Measurements from ENCODE around the gene IRAK2.

DNA sequence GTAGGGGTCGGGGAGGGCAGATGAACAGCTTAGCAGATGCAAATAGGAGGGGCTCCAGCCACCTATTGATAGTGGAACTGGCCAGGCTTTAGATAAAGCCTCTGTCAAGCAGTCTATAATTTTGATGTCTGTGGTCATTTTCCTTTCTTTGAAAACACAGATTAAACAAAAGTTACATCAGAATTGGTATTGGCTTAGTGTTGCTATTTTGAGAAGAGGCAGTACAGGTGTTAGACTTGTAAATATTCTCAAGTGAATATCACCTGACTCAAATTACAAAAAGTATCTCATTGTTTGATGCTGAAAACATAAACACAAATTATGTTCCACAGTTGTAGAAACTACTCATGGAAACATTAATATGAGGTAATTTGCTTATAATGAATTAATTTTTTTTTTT is 109.9 kb downstream of the IRAK2 start:
- TF ChIP-seq CEBPB (IDR thresholded peaks at IDR 0.05) (no peak), HDAC2 (IDR thresholded peaks at IDR 0.05) (no peak), RAD21 (conservative IDR thresholded peaks at IDR 0.05 in 1 of 2, IDR thresholded peaks at IDR 0.05 in 1 of 2) (no peak), CHD4 (IDR thresholded peaks at IDR 0.05; ENCODE audit: borderline replicate concordance) (no peak), PHF8 (IDR thresholded peaks at IDR 0.05; ENCODE audit: borderline replicate concordance, low read depth) (no peak), MYC (IDR thresholded peaks at IDR 0.05; ENCODE audit: borderline replicate concordance, low read length) (no peak), JUN (IDR thresholded peaks at IDR 0.05) (no peak), CBX2 (IDR thresholded peaks at IDR 0.05; ENCODE audit: borderline replicate concordance, low read depth) (no peak), EP300 (IDR thresholded peaks at IDR 0.05) (no peak), JUNB (IDR thresholded peaks at IDR 0.05) (no peak), KDM1A (IDR thresholded peaks at IDR 0.05; ENCODE audit: low read depth) (no peak), POLR2A (IDR thresholded peaks at IDR 0.05; ENCODE audit: low read length) (no peak)
- TF ChIP-seq, protein P1, sequence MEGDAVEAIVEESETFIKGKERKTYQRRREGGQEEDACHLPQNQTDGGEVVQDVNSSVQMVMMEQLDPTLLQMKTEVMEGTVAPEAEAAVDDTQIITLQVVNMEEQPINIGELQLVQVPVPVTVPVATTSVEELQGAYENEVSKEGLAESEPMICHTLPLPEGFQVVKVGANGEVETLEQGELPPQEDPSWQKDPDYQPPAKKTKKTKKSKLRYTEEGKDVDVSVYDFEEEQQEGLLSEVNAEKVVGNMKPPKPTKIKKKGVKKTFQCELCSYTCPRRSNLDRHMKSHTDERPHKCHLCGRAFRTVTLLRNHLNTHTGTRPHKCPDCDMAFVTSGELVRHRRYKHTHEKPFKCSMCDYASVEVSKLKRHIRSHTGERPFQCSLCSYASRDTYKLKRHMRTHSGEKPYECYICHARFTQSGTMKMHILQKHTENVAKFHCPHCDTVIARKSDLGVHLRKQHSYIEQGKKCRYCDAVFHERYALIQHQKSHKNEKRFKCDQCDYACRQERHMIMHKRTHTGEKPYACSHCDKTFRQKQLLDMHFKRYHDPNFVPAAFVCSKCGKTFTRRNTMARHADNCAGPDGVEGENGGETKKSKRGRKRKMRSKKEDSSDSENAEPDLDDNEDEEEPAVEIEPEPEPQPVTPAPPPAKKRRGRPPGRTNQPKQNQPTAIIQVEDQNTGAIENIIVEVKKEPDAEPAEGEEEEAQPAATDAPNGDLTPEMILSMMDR (IDR thresholded peaks at IDR 0.05): no peak
- TF ChIP-seq, protein P2, sequence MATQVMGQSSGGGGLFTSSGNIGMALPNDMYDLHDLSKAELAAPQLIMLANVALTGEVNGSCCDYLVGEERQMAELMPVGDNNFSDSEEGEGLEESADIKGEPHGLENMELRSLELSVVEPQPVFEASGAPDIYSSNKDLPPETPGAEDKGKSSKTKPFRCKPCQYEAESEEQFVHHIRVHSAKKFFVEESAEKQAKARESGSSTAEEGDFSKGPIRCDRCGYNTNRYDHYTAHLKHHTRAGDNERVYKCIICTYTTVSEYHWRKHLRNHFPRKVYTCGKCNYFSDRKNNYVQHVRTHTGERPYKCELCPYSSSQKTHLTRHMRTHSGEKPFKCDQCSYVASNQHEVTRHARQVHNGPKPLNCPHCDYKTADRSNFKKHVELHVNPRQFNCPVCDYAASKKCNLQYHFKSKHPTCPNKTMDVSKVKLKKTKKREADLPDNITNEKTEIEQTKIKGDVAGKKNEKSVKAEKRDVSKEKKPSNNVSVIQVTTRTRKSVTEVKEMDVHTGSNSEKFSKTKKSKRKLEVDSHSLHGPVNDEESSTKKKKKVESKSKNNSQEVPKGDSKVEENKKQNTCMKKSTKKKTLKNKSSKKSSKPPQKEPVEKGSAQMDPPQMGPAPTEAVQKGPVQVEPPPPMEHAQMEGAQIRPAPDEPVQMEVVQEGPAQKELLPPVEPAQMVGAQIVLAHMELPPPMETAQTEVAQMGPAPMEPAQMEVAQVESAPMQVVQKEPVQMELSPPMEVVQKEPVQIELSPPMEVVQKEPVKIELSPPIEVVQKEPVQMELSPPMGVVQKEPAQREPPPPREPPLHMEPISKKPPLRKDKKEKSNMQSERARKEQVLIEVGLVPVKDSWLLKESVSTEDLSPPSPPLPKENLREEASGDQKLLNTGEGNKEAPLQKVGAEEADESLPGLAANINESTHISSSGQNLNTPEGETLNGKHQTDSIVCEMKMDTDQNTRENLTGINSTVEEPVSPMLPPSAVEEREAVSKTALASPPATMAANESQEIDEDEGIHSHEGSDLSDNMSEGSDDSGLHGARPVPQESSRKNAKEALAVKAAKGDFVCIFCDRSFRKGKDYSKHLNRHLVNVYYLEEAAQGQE (IDR thresholded peaks at IDR 0.05): no peak

All from A549 (cell line).